PFSK-1 (cell line): ENCODE data around the gene TICAM1.

ENCODE experiments used
- FOXP2 ChIP-seq: optimal IDR thresholded peaks from 2 replicates; pipeline ENCODE3; 2011; ENCODE audit warnings: borderline replicate concordance, control low read depth, inconsistent platforms; ENCODE audit not compliant: insufficient read depth; ENCODE audit errors: extremely low read length, extremely low read depth
- REST ChIP-seq, 2 experiments: IDR thresholded peaks; 2 replicates each; pipeline versions ENCODE4 v1.6.1 to v1.8.0; 2011 to 2012; ENCODE audit warnings: low read depth in 2 of 2, low read length in 2 of 2, control low read depth in 1 of 2, inconsistent platforms in 1 of 2, mild to moderate bottlenecking in 1 of 2, moderate library complexity in 1 of 2; ENCODE audit not compliant: insufficient read depth in 1 of 2
- SIN3A ChIP-seq: IDR thresholded peaks from 2 replicates; pipeline ENCODE4 v1.6.1; 2012; ENCODE audit warnings: mild to moderate bottlenecking, low read length, moderate library complexity, borderline replicate concordance; ENCODE audit not compliant: insufficient read depth

GRCh38 chr19:4829001-4829712 is 2.4 kb downstream of the TICAM1 start:
- TF ChIP-seq REST (IDR thresholded peaks at IDR 0.05; ENCODE audit: insufficient read depth in 1 of 2, low read depth in 2 of 2, low read length in 2 of 2) (no peak), SIN3A (no peak), FOXP2 (no peak)
